Fibroblast of skin of right biceps (primary cell): ENCODE results near the gene PCDHA5.

ENCODE experiments used
- DNase-seq: peaks from one replicate; pipeline ENCODE4 v3.0.0-alpha.2; 2013

PCDHA5 gene

GRCh38 chr5:140862441-140863295 is 41.3 kb downstream of the PCDHA5 start:
- DNase-seq, result no peak

- DNase-seq, result no peak
Measured at GRCh38 chr5:140868721-140869554, 47.5 kb downstream of the PCDHA5 start, which contains the start of gene PCDHA11. PCDHA11 (plus strand) TSS chr5:140868957; CDS start chr5:140869104, 147 bp downstream.

GRCh38 chr5:140869555-140869886 is 48.1 kb downstream of the PCDHA5 start:
- no peak for DNase-seq

- DNase-seq, result no peak
Measured at GRCh38 chr5:140870221-140871201, 49.1 kb downstream of the PCDHA5 start.
